K562 (cell line): ENCODE data around the gene ITGA3.

ENCODE experiments used
- E4F1 ChIP-seq: fragments of 250-450 bp; sonication (Bioruptor Pico); IDR thresholded peaks from 2 replicates; pipeline ENCODE4 v1.5.0; 2021; ENCODE audit warnings: mild to moderate bottlenecking, borderline replicate concordance
- HOMEZ ChIP-seq: fragments of 250-450 bp; sonication (Bioruptor Pico); IDR thresholded peaks from 2 replicates; pipeline ENCODE4 v1.4.0; 2020; ENCODE audit warnings: mild to moderate bottlenecking, moderate library complexity
- MYC ChIP-seq, 2 experiments: fragments of 250-450 bp in 1 of 2; sonication (Bioruptor Pico) in 1 of 2; IDR thresholded peaks; 2 replicates each; pipeline versions ENCODE4 v1.5.1 to v1.6.1; 2012 to 2021; ENCODE audit warnings: low read depth in 2 of 2, borderline replicate concordance in 1 of 2, improper control_type of control experiment in 1 of 2, low read length in 1 of 2, mild to moderate bottlenecking in 1 of 2, moderate library complexity in 1 of 2
- RBM22 ChIP-seq: fragments of 200-400 bp; formaldehyde crosslinking; IDR thresholded peaks from 2 replicates; pipeline ENCODE4 v1.6.1; 2018; ENCODE audit warnings: low read length, low read depth; ENCODE audit not compliant: poor library complexity, severe bottlenecking
- RFX5 ChIP-seq: IDR thresholded peaks from 2 replicates; pipeline ENCODE4 v1.6.1; 2011; ENCODE audit warnings: low read depth, mild to moderate bottlenecking, improper control_type of control experiment, low read length
- TF ChIP-seq, protein P1 (sequence below), 3 experiments: IDR thresholded peaks in 2 of 3; conservative IDR thresholded peaks in 1 of 3; 2 replicates each; pipeline ENCODE4 v1.5.1; 2011 to 2012; ENCODE audit warnings: low read length in 3 of 3, mild to moderate bottlenecking in 3 of 3, control low read depth in 2 of 3, improper control_type of control experiment in 1 of 3, inconsistent platforms in 1 of 3, low read depth in 1 of 3, mixed read lengths in 1 of 3, moderate library complexity in 1 of 3; ENCODE audit not compliant: insufficient read depth in 2 of 3

DNA sequence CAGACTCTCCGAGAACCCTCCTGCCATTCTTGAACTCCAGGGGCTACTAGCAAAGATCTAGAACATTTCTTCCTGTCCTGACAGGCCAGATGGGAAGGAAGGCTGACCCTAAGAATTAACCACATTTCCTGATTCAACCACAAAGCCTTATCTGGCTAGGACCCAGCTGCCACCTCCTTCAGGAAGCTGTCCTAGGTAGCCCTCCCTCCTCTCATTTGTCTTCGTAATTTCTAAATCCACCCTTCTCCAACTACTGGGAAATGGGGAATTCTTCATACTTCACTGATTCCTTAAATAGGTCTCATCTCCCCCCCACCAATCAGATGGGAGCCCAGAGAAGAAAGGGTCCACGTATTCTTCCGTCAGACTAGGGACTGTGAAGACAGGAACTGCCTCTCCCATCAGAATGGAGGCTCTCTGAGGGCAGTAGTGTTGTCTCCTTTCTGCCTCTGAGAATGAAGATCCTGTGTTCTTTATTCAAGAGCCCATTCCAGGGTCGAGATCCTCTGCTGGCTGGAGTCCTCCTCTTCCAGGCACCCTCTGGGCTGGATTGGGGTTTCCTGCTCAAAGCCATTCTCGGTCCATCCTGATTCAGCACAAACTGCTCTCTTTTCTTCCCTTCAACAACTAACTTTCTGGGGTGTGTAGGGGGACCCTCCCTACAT, 71.9 kb downstream of the ITGA3 start:
- TF ChIP-seq HOMEZ (CRISPR knock-in tag) (no peak), RBM22 (no peak), E4F1 (CRISPR knock-in tag) (no peak), MYC (IDR thresholded peaks at IDR 0.05; ENCODE audit: low read depth, low read length) (no peak), MYC (CRISPR knock-in tag; IDR thresholded peaks at IDR 0.05; ENCODE audit: borderline replicate concordance, low read depth) (no peak), RFX5 (no peak)
- TF ChIP-seq, protein P1, sequence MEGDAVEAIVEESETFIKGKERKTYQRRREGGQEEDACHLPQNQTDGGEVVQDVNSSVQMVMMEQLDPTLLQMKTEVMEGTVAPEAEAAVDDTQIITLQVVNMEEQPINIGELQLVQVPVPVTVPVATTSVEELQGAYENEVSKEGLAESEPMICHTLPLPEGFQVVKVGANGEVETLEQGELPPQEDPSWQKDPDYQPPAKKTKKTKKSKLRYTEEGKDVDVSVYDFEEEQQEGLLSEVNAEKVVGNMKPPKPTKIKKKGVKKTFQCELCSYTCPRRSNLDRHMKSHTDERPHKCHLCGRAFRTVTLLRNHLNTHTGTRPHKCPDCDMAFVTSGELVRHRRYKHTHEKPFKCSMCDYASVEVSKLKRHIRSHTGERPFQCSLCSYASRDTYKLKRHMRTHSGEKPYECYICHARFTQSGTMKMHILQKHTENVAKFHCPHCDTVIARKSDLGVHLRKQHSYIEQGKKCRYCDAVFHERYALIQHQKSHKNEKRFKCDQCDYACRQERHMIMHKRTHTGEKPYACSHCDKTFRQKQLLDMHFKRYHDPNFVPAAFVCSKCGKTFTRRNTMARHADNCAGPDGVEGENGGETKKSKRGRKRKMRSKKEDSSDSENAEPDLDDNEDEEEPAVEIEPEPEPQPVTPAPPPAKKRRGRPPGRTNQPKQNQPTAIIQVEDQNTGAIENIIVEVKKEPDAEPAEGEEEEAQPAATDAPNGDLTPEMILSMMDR (IDR thresholded peaks at IDR 0.05 in 2 of 3, conservative IDR thresholded peaks at IDR 0.05 in 1 of 3; ENCODE audit: insufficient read depth in 2 of 3, low read depth in 1 of 3, low read length in 3 of 3), result no peak
